Kidney (tissue), 14 donors: ENCODE data around the gene ZNF200. TPM values are rescaled to one million over a fixed set of nuclear protein-coding genes. Genes with fewer than 3 reads are reported as not detected.

Experiments used
- DNase-seq, 5 donors: peaks; one replicate each; pipeline ENCODE4 v3.0.0-alpha.2; 2013 to 2020
- FAIRE-seq: peaks from 2 replicates; lab custom pipeline; 2012; peaks lifted over from hg19 to GRCh38; lab: Jason Lieb, UNC
- H3K27ac ChIP-seq, 2 donors: one replicate each; pipeline ENCODE4 v1.7.0; 2013; ENCODE audit warnings: low read depth in 2 of 2, low read length in 2 of 2, inconsistent platforms in 1 of 2
- H3K27me3 ChIP-seq: one replicate; pipeline ENCODE4 v1.7.1; 2013; ENCODE audit warnings: low read length, inconsistent platforms; ENCODE audit not compliant: control insufficient read depth, insufficient read depth
- H3K36me3 ChIP-seq, 3 donors: one replicate each; pipeline versions ENCODE4 v1.7.0 to v1.7.1; 2013; ENCODE audit warnings: low read length in 3 of 3, control low read depth in 1 of 3, inconsistent platforms in 1 of 3; ENCODE audit not compliant: insufficient read depth in 3 of 3, control insufficient read depth in 2 of 3
- H3K4me1 ChIP-seq, 3 donors: one replicate each; pipeline versions ENCODE4 v1.7.0 to v1.7.1; 2013; ENCODE audit warnings: low read length in 3 of 3, inconsistent platforms in 1 of 3, low read depth in 1 of 3; ENCODE audit not compliant: control insufficient read depth in 2 of 3, insufficient read depth in 2 of 3
- H3K4me3 ChIP-seq, 3 donors: one replicate each; pipeline versions ENCODE4 v1.7.0 to v1.8.1; 2013; ENCODE audit warnings: low read length in 3 of 3, control low read depth in 1 of 3, inconsistent platforms in 1 of 3
- H3K9ac ChIP-seq, 3 donors: one replicate each; pipeline versions ENCODE4 v1.7.0 to v1.7.1; 2013; ENCODE audit warnings: low read length in 3 of 3, control low read depth in 1 of 3, inconsistent platforms in 1 of 3
- H3K9me3 ChIP-seq, 3 donors: one replicate each; pipeline versions ENCODE4 v1.7.0 to v1.7.1; 2013; ENCODE audit warnings: low read length in 3 of 3, control low read depth in 1 of 3, inconsistent platforms in 1 of 3; ENCODE audit not compliant: control insufficient read depth in 2 of 3, insufficient read depth in 1 of 3
- CTCF ChIP-seq: IDR thresholded peaks from 3 replicates; pipeline ENCODE4 v1.5.1; 2012; ENCODE audit warnings: mild to moderate bottlenecking, moderate library complexity, borderline replicate concordance; ENCODE audit not compliant: insufficient read depth; ENCODE audit errors: extremely low read depth
- intact Hi-C: fragments of 100-400 bp; cut with DNase I; formaldehyde crosslinking; loops from one replicate; pipeline ENCODE4 v1.11.1; 2022
- polyA plus RNA-seq: library from polyadenylated mRNA; stranded (reverse); fragments of 350-450 nt; fragmentation: Illumina TruSeq; extraction: RNeasy Lipid Tissue Mini Kit (QIAGEN cat#74804); gene quantifications from one replicate; pipeline ENCODE4 v1.2.3, GENCODE V29; 2014; ENCODE audit warnings: low read depth, low replicate concordance; ENCODE audit not compliant: insufficient read depth
- total RNA-seq: library from RNA; stranded (reverse); fragmentation: NEBNext Ultra II Directional; extraction: Animal tissue kit (Norgen Biotek cat#: 25700); gene quantifications from one replicate; pipeline ENCODE4 v1.2.1, GENCODE V29; 2021
- donor health status: control.
- donor health status: control.
- donor health status: control.
- donor health status: control.
- donor health status: control.
- donor health status: DM: yes; HTN: yes; CAD: no.
- donor health status: Normal renal cell carcinoma (clear cell type).

Gene ZNF200
- total and polyA plus RNA-seq, 2 donors from 2014 or later, result 3.3 to 9.6 TPM

- no peak overlapping the region for H3K4me3 ChIP-seq
- H3K27ac ChIP-seq, result no peak overlapping the region
- no peaks in the 10 kb centered on the region for H3K27me3 ChIP-seq
- H3K9ac ChIP-seq, result no peak overlapping the region
- peaks cover 0 to 4% (median 0%) of the 10 kb centered on the region in 3 donors for H3K4me1 ChIP-seq
- H3K9me3 ChIP-seq, result no peaks in the 10 kb centered on the region
- DNase-seq (no peak), FAIRE-seq (no peak)
- no peak for TF ChIP-seq CTCF
- no peaks in the 10 kb centered on the region for H3K36me3 ChIP-seq
- intact Hi-C loops, result no loop called here
Measured at GRCh38 chr16:3262517-3262916, 27.6 kb upstream of the ZNF200 start.

GRCh38 chr16:3259836-3260235 is 24.9 kb upstream of the ZNF200 start:
- H3K4me1 ChIP-seq, result peaks cover 0 to 3% (median 0%) of the 10 kb centered on the region in 3 donors
- peak in 1 of 5 donors; percentile 15 for DNase-seq
- TF ChIP-seq CTCF, result no peak
- FAIRE-seq, result no peak
- H3K36me3 ChIP-seq, result no peaks in the 10 kb centered on the region
- no peaks in the 10 kb centered on the region for H3K9me3 ChIP-seq
- intact Hi-C loops, result no loop called here
- no peaks in the 10 kb centered on the region for H3K27me3 ChIP-seq
- no peak overlapping the region for H3K9ac ChIP-seq
- H3K27ac ChIP-seq, result no peak overlapping the region
- H3K4me3 ChIP-seq, result no peak overlapping the region

GRCh38 chr16:3256866-3257465 is 22.0 kb upstream of the ZNF200 start:
- no peak for TF ChIP-seq CTCF
- H3K9ac ChIP-seq, result no peak overlapping the region

More at GRCh38 chr16:3256866-3257465, 22.0 kb upstream of the ZNF200 start:
- FAIRE-seq (no peak), DNase-seq (peak in 1 of 5 donors; percentile 55)
- Histone ChIP-seq H3K4me1 (no peaks in the 10 kb centered on the region), H3K36me3 (no peaks in the 10 kb centered on the region), H3K27me3 (no peaks in the 10 kb centered on the region), H3K27ac (no peak overlapping the region), H3K9me3 (no peaks in the 10 kb centered on the region), H3K4me3 (no peak overlapping the region)
- intact Hi-C loops, result no loop called here
